GM21360 (cell line): ENCODE data around the gene NMNAT2.

Experiments
- ATAC-seq: cut with Tn5 transposase; IDR thresholded peaks from one replicate; pipeline ENCODE4 v1.9.1; 2021; ENCODE audit warnings: mild to moderate bottlenecking, moderate library complexity; ENCODE audit not compliant: unreplicated experiment

NMNAT2 gene

GRCh38 chr1:183318433-183318832, 99.7 kb downstream of the NMNAT2 start:
- ATAC-seq = no peak

GRCh38 chr1:183315991-183316758, 102.0 kb downstream of the NMNAT2 start:
- no peak for ATAC-seq

GRCh38 chr1:183313063-183313462, 105.1 kb downstream of the NMNAT2 start:
- no peak for ATAC-seq

GRCh38 chr1:183310753-183311479, 107.3 kb downstream of the NMNAT2 start:
- no peak for ATAC-seq

GRCh38 chr1:183308719-183309118, 109.5 kb downstream of the NMNAT2 start:
- no peak for ATAC-seq

GRCh38 chr1:183306317-183307042, 111.7 kb downstream of the NMNAT2 start:
- no peak for ATAC-seq

- no peak for ATAC-seq
Observed at GRCh38 chr1:183304440-183305107, 113.6 kb downstream of the NMNAT2 start.

- no peak for ATAC-seq
Observed at GRCh38 chr1:183303901-183304300, 114.3 kb downstream of the NMNAT2 start.

GRCh38 chr1:183303323-183303645, 114.9 kb downstream of the NMNAT2 start:
- no peak for ATAC-seq

GRCh38 chr1:183302452-183303322, 115.5 kb downstream of the NMNAT2 start:
- no peak for ATAC-seq

GRCh38 chr1:183301239-183301638, 116.9 kb downstream of the NMNAT2 start:
- no peak for ATAC-seq

- ATAC-seq = no peak
Observed at GRCh38 chr1:183300828-183301227, 117.4 kb downstream of the NMNAT2 start.

- no peak for ATAC-seq
Observed at GRCh38 chr1:183300395-183300794, 117.8 kb downstream of the NMNAT2 start.

- ATAC-seq = no peak
Observed at GRCh38 chr1:183296782-183297181, 121.4 kb downstream of the NMNAT2 start.

- no peak for ATAC-seq
Observed at GRCh38 chr1:183295521-183295920, 122.7 kb downstream of the NMNAT2 start.

GRCh38 chr1:183293876-183294275, 124.3 kb downstream of the NMNAT2 start:
- ATAC-seq = no peak

- no peak for ATAC-seq
Observed at GRCh38 chr1:183293241-183293640, 124.9 kb downstream of the NMNAT2 start.

- ATAC-seq = no peak
Observed at GRCh38 chr1:183291802-183292514, 126.2 kb downstream of the NMNAT2 start.

- ATAC-seq = no peak
Observed at GRCh38 chr1:183291216-183291762, 126.9 kb downstream of the NMNAT2 start.
